ENCODE data around the gene DUOX2.

- TF ChIP-seq CTCF (conservative IDR thresholded peaks at IDR 0.05) (no peak), EZH2 (IDR thresholded peaks at IDR 0.05; ENCODE audit: low read depth) (no peak)
Observed at GRCh38 chr15:45149060-45149459, 35.1 kb upstream of the DUOX2 start.
